Neural progenitor cell (in vitro differentiated cells): ENCODE data around the gene MRTO4. TPM values are rescaled to one million over a fixed set of nuclear protein-coding genes. Genes with fewer than 3 reads are reported as not detected.
"Not testable (repeated sequence)": the region's sequence is repeated elsewhere in the genome, so short reads cannot be mapped to it uniquely, and the experiment has no call there.

Source experiments
- DNase-seq: peaks from one replicate; pipeline ENCODE4 v3.0.0-alpha.2; 2016; ENCODE audit warnings: low spot score
- H2AFZ ChIP-seq: fragments of 200-600 bp; sonication (generic); replicated peaks from 2 replicates; pipeline ENCODE4 v1.6.1; 2016; ENCODE audit warnings: antibody characterized with exemption
- H3F3A ChIP-seq: fragments of 200-600 bp; sonication (generic); 2 replicates; pipeline ENCODE4 v1.6.1; 2016; ENCODE audit warnings: antibody characterized with exemption, low read depth
- H3K27ac ChIP-seq: fragments of 200-600 bp; sonication (generic); 2 replicates; pipeline ENCODE4 v1.5.1; 2016; ENCODE audit warnings: mild to moderate bottlenecking
- H3K27me3 ChIP-seq: fragments of 200-600 bp; sonication (generic); 2 replicates; pipeline ENCODE4 v1.6.1; 2016; ENCODE audit warnings: mild to moderate bottlenecking, moderate library complexity
- H3K36me3 ChIP-seq: fragments of 200-600 bp; sonication (generic); 2 replicates; pipeline ENCODE4 v1.5.1; 2016
- H3K4me1 ChIP-seq: fragments of 200-600 bp; sonication (generic); 2 replicates; pipeline ENCODE4 v1.6.1; 2016; ENCODE audit warnings: mixed run types
- H3K4me2 ChIP-seq: fragments of 200-600 bp; sonication (generic); 2 replicates; pipeline ENCODE4 v1.6.1; 2016
- H3K4me3 ChIP-seq: fragments of 200-600 bp; sonication (generic); 2 replicates; pipeline ENCODE4 v1.5.1; 2016
- H3K79me2 ChIP-seq: fragments of 200-600 bp; sonication (generic); 2 replicates; pipeline ENCODE4 v1.6.1; 2016; ENCODE audit warnings: low read depth
- H3K9ac ChIP-seq: fragments of 200-600 bp; sonication (generic); 2 replicates; pipeline ENCODE4 v1.6.1; 2016
- H3K9me3 ChIP-seq: fragments of 200-600 bp; sonication (generic); 2 replicates; pipeline ENCODE4 v1.5.1; 2016; ENCODE audit warnings: low read depth
- H4K20me1 ChIP-seq: fragments of 200-600 bp; sonication (generic); 2 replicates; pipeline ENCODE4 v1.6.1; 2016; ENCODE audit warnings: low read depth
- H3K27ac Mint-ChIP-seq: 3 replicates; pipeline ENCODE4 v1.8.0; 2021; ENCODE audit warnings: mixed read lengths
- H3K27me3 Mint-ChIP-seq: 2 replicates; pipeline ENCODE4 v1.8.0; 2022; ENCODE audit warnings: low read depth, mild to moderate bottlenecking, inconsistent platforms, moderate library complexity, mixed read lengths; ENCODE audit not compliant: insufficient read depth
- H3K36me3 Mint-ChIP-seq: 3 replicates; pipeline ENCODE4 v1.8.0; 2021; ENCODE audit warnings: mixed read lengths
- H3K4me1 Mint-ChIP-seq: 3 replicates; pipeline ENCODE4 v1.8.0; 2021; ENCODE audit warnings: mixed read lengths
- H3K4me3 Mint-ChIP-seq: 3 replicates; pipeline ENCODE4 v1.8.0; 2021; ENCODE audit warnings: mild to moderate bottlenecking, moderate library complexity, mixed read lengths
- H3K9me3 Mint-ChIP-seq: 3 replicates; pipeline ENCODE4 v1.8.0; 2020; ENCODE audit warnings: mixed read lengths
- EZH2 ChIP-seq: fragments of 200-600 bp; sonication (generic); IDR thresholded peaks from 2 replicates; pipeline ENCODE4 v1.6.1; 2017; ENCODE audit warnings: antibody characterized with exemption, mild to moderate bottlenecking, moderate library complexity
- EZH2phosphoT487 ChIP-seq: fragments of 200-600 bp; sonication (generic); IDR thresholded peaks from 2 replicates; pipeline ENCODE4 v1.6.1; 2017; ENCODE audit warnings: antibody characterized with exemption
- total RNA-seq: library from RNA; depleted of rRNA; stranded (reverse); fragments of >200 nt; gene quantifications from 2 replicates; pipeline ENCODE4 v1.2.3, GENCODE V29; 2015; ENCODE audit warnings: low replicate concordance
- TF ChIP-seq, protein P1 (sequence below): fragments of 200-600 bp; sonication (generic); IDR thresholded peaks from 2 replicates; pipeline ENCODE4 v1.5.1; 2017; ENCODE audit warnings: antibody characterized with exemption, mild to moderate bottlenecking

MRTO4 gene
- total RNA-seq, 1 donor from 2014 or later, result 23.2 TPM

GRCh38 chr1:19229828-19230325 is 21.7 kb upstream of the MRTO4 start:
- H3K4me3 Mint-ChIP-seq, result no peak overlapping the region

GRCh38 chr1:19231736-19232523 is 19.7 kb upstream of the MRTO4 start:
- H3K27ac Mint-ChIP-seq, DNase-seq, H3F3A ChIP-seq, H3K4me2 ChIP-seq, H3K4me3 ChIP-seq, H3K4me1 Mint-ChIP-seq, H3K27ac ChIP-seq, H2AFZ ChIP-seq, H3K27me3 ChIP-seq, H3K9me3 Mint-ChIP-seq, H3K4me1 ChIP-seq, H3K27me3 Mint-ChIP-seq, H4K20me1 ChIP-seq, H3K9me3 ChIP-seq, H3K36me3 ChIP-seq, H3K4me3 Mint-ChIP-seq, H3K9ac ChIP-seq, H3K79me2 ChIP-seq: not testable (repeated sequence)
- peaks cover 17% of the 10 kb centered on the region for H3K36me3 Mint-ChIP-seq

More at GRCh38 chr1:19229828-19230325, 21.7 kb upstream of the MRTO4 start:
- peaks cover 4% of the 10 kb centered on the region for H4K20me1 ChIP-seq
- H3K9me3 ChIP-seq, result no peaks in the 10 kb centered on the region
- Mint-ChIP-seq H3K4me1 (no peaks in the 10 kb centered on the region), H3K27ac (no peak overlapping the region), H3K9me3 (no peaks in the 10 kb centered on the region), H3K36me3 (peaks cover 21% of the 10 kb centered on the region), H3K27me3 (no peaks in the 10 kb centered on the region)
- no peak for TF ChIP-seq EZH2phosphoT487
- TF ChIP-seq, protein P1, sequence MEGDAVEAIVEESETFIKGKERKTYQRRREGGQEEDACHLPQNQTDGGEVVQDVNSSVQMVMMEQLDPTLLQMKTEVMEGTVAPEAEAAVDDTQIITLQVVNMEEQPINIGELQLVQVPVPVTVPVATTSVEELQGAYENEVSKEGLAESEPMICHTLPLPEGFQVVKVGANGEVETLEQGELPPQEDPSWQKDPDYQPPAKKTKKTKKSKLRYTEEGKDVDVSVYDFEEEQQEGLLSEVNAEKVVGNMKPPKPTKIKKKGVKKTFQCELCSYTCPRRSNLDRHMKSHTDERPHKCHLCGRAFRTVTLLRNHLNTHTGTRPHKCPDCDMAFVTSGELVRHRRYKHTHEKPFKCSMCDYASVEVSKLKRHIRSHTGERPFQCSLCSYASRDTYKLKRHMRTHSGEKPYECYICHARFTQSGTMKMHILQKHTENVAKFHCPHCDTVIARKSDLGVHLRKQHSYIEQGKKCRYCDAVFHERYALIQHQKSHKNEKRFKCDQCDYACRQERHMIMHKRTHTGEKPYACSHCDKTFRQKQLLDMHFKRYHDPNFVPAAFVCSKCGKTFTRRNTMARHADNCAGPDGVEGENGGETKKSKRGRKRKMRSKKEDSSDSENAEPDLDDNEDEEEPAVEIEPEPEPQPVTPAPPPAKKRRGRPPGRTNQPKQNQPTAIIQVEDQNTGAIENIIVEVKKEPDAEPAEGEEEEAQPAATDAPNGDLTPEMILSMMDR, result no peak
- TF ChIP-seq EZH2, result no peak
- H3K27ac ChIP-seq, result no peak overlapping the region
- no peaks in the 10 kb centered on the region for H3F3A ChIP-seq
- H3K4me3 ChIP-seq, result no peak overlapping the region
- H3K79me2 ChIP-seq, result no peaks in the 10 kb centered on the region
- no peaks in the 10 kb centered on the region for H3K4me1 ChIP-seq
- H3K36me3 ChIP-seq, result no peaks in the 10 kb centered on the region
- H3K27me3 ChIP-seq, result no peaks in the 10 kb centered on the region
- DNase-seq, result no peak
- no peak overlapping the region for H2AFZ ChIP-seq
- H3K9ac ChIP-seq, result no peak overlapping the region
- H3K4me2 ChIP-seq, result no peak overlapping the region

DNA sequence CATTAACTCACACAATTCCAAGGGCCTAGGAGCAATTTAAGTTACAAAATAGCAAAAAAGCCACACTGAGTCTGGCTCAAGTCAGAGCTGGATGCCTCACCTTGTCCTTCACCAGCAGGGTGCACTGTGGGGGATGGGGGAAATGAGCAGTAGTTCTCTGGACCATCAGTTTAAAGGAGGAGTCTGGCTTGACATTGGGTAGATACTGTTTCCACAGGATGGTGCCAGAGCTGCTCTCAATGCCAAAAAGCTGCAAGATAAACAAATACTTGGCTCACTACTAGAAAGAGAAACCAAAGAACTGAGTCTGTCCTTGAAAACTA is 19.1 kb upstream of the MRTO4 start:
- Mint-ChIP-seq H3K36me3 (peaks cover 16% of the 10 kb centered on the region), H3K4me3 (no peak overlapping the region), H3K9me3 (no peaks in the 10 kb centered on the region), H3K4me1 (no peaks in the 10 kb centered on the region), H3K27ac (no peak overlapping the region), H3K27me3 (peaks cover 2% of the 10 kb centered on the region)
- H3K9ac ChIP-seq, result no peak overlapping the region
- no peaks in the 10 kb centered on the region for H3K36me3 ChIP-seq
- no peaks in the 10 kb centered on the region for H3K9me3 ChIP-seq
- H3K4me3 ChIP-seq, result no peak overlapping the region
- DNase-seq, result no peak
- no peak overlapping the region for H2AFZ ChIP-seq
- TF ChIP-seq, protein P1, result no peak
- TF ChIP-seq EZH2phosphoT487 (no peak), EZH2 (no peak)
- H3K4me2 ChIP-seq, result no peak overlapping the region
- H3K27me3 ChIP-seq, result no peaks in the 10 kb centered on the region
- H4K20me1 ChIP-seq, result no peaks in the 10 kb centered on the region
- no peaks in the 10 kb centered on the region for H3K79me2 ChIP-seq
- H3K4me1 ChIP-seq, result no peaks in the 10 kb centered on the region
- H3F3A ChIP-seq, result no peaks in the 10 kb centered on the region
- H3K27ac ChIP-seq, result no peak overlapping the region

DNA sequence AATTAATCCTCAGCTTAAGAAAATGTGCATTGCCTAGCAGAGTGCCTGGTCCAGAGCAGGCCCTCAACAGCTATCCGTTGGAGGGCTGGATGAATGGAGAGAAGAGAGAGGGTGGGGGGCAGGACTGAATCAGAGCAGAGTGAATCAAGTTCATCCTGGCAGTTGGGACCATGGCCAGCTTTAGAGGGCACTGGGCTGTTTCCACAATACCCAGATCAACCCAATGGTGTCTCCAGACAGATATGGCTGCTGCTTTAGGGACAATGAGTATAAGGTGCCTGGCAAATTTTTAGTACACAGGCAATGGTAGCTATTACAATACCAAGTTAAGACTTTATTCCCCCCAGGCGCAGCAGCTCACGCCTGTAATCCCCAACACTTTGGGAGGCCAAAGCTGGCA is 17.4 kb upstream of the MRTO4 start:
- TF ChIP-seq EZH2, result no peak
- TF ChIP-seq, protein P1, result no peak
- TF ChIP-seq EZH2phosphoT487, result no peak
- H3K27me3 Mint-ChIP-seq, result peaks cover 5% of the 10 kb centered on the region

More for the DNA sequence above, 17.4 kb upstream of the MRTO4 start:
- Histone ChIP-seq H3K9me3 (no peaks in the 10 kb centered on the region), H3F3A (no peaks in the 10 kb centered on the region), H2AFZ (no peak overlapping the region), H3K9ac (no peak overlapping the region), H3K79me2 (no peaks in the 10 kb centered on the region), H4K20me1 (no peaks in the 10 kb centered on the region), H3K4me2 (no peak overlapping the region), H3K27me3 (no peaks in the 10 kb centered on the region), H3K36me3 (no peaks in the 10 kb centered on the region), H3K4me3 (no peak overlapping the region), H3K27ac (no peak overlapping the region), H3K4me1 (no peaks in the 10 kb centered on the region)
- peaks cover 16% of the 10 kb centered on the region for H3K36me3 Mint-ChIP-seq
- H3K4me3 Mint-ChIP-seq, result no peak overlapping the region
- no peaks in the 10 kb centered on the region for H3K4me1 Mint-ChIP-seq
- H3K27ac Mint-ChIP-seq, result no peak overlapping the region
- H3K9me3 Mint-ChIP-seq, result no peaks in the 10 kb centered on the region
- no peak for DNase-seq
